Activated B cell treated with CpG ODN at 0.5 μM for 24 hours (primary cell): ENCODE data around the gene GPC1. TPM values are rescaled to one million over a fixed set of nuclear protein-coding genes. Genes with fewer than 3 reads are reported as not detected.
"Not testable (repeated sequence)": the region's sequence is repeated elsewhere in the genome, so short reads cannot be mapped to it uniquely, and the experiment has no call there.

Experiments
- ATAC-seq: fragments of 200-7000 bp; cut with Tn5 transposase; one replicate; pipeline ENCODE4 v1.10.0; 2021; ENCODE audit warnings: low read depth, mild to moderate bottlenecking, moderate library complexity
- CTCF ChIA-PET: fragments of 350-600 bp; sonication (Branson Sonifier 250); formaldehyde crosslinking; loops from one replicate; lab custom pipeline; 2021; ENCODE audit warnings: antibody characterized with exemption; lab: Charles Lee
- POLR2A ChIA-PET: fragments of 350-600 bp; sonication (Branson Sonifier 250); formaldehyde crosslinking; loops from one replicate; lab custom pipeline; 2021; ENCODE audit warnings: antibody characterized with exemption; lab: Charles Lee
- DNase-seq: peaks from one replicate; pipeline ENCODE4 v3.0.0; 2022
- H3K27ac Mint-ChIP-seq: one replicate; pipeline ENCODE4 v1.8.0; 2020; ENCODE audit warnings: mixed read lengths
- H3K27me3 Mint-ChIP-seq: one replicate; pipeline ENCODE4 v1.8.0; 2021; ENCODE audit warnings: mixed read lengths
- H3K36me3 Mint-ChIP-seq: one replicate; pipeline ENCODE4 v1.8.0; 2021; ENCODE audit warnings: low read depth, mixed read lengths
- H3K4me1 Mint-ChIP-seq: one replicate; pipeline ENCODE4 v1.8.0; 2021; ENCODE audit warnings: mixed read lengths
- H3K4me3 Mint-ChIP-seq: one replicate; pipeline ENCODE4 v1.8.0; 2020; ENCODE audit warnings: mild to moderate bottlenecking, mixed read lengths
- H3K9me3 Mint-ChIP-seq: one replicate; pipeline ENCODE4 v1.8.0; 2020; ENCODE audit warnings: mixed read lengths
- CTCF ChIP-seq: fragments of 200-600 bp; IDR thresholded peaks from one replicate; pipeline ENCODE4 v1.8.0; 2022; ENCODE audit warnings: antibody characterized with exemption, mild to moderate bottlenecking
- intact Hi-C: fragments of 100-400 bp; cut with micrococcal nuclease; formaldehyde crosslinking; loops from one replicate; pipeline ENCODE4 v1.15.1; 2024
- total RNA-seq: library from RNA; stranded (reverse); gene quantifications from 2 replicates; pipeline ENCODE4 v1.2.3, GENCODE V29; 2022

The GPC1 gene
- 1.1 and 1.9 TPM in 2 replicates for total RNA-seq

- Mint-ChIP-seq H3K9me3 (no peaks in the 10 kb centered on the region), H3K36me3 (no peaks in the 10 kb centered on the region), H3K4me1 (peaks cover 11% of the 10 kb centered on the region), H3K4me3 (peak within 1 kb of the TSS; percentile 85), H3K27ac (peak within 1 kb of the TSS; percentile 46), H3K27me3 (peaks cover 11% of the 10 kb centered on the region)
- ChIA-PET CTCF (no interaction called here), POLR2A (no interaction called here)
- TF ChIP-seq CTCF = no peak
- ATAC-seq (peak; percentile 83), DNase-seq (no peak)
- intact Hi-C loops = loop anchor here (1.0 to 2.0 kb wide), 6 partner anchors 125 to 1035 kb away; partner anchors contain the start of genes CAPN10, COPS9, DUSP28 and HDAC4
Observed at GRCh38 chr2:240435457-240435947, at the start of gene GPC1. GPC1 (plus strand) TSS chr2:240435663; CDS start chr2:240435919, 256 bp downstream.

GRCh38 chr2:240386326-240386725, 49.1 kb upstream of the GPC1 start:
- Mint-ChIP-seq H3K36me3 (no peaks in the 10 kb centered on the region), H3K4me3 (no peak overlapping the region), H3K27ac (no peak overlapping the region), H3K27me3 (peaks cover 3% of the 10 kb centered on the region), H3K4me1 (no peaks in the 10 kb centered on the region), H3K9me3 (no peaks in the 10 kb centered on the region)
- no peak for TF ChIP-seq CTCF
- DNase-seq (no peak), ATAC-seq (no peak)
- POLR2A ChIA-PET = no interaction called here
- intact Hi-C loops = no loop called here
- CTCF ChIA-PET = no interaction called here

- H3K27ac Mint-ChIP-seq, POLR2A ChIA-PET, DNase-seq, ATAC-seq, H3K4me1 Mint-ChIP-seq, H3K4me3 Mint-ChIP-seq, H3K27me3 Mint-ChIP-seq, CTCF ChIA-PET, intact Hi-C loops, H3K36me3 Mint-ChIP-seq, H3K9me3 Mint-ChIP-seq: not testable (repeated sequence)
Observed at GRCh38 chr2:240386743-240387142, 48.7 kb upstream of the GPC1 start.

GRCh38 chr2:240387325-240387668, 48.2 kb upstream of the GPC1 start:
- Mint-ChIP-seq H3K9me3 (no peaks in the 10 kb centered on the region), H3K4me1 (no peaks in the 10 kb centered on the region), H3K36me3 (no peaks in the 10 kb centered on the region), H3K27ac (no peak overlapping the region), H3K4me3 (no peak overlapping the region), H3K27me3 (peaks cover 3% of the 10 kb centered on the region)
- DNase-seq (no peak), ATAC-seq (no peak)
- ChIA-PET CTCF (no interaction called here), POLR2A (no interaction called here)
- intact Hi-C loops = no loop called here
- no peak for TF ChIP-seq CTCF

GRCh38 chr2:240387669-240388358, 47.6 kb upstream of the GPC1 start:
- TF ChIP-seq CTCF = no peak
- intact Hi-C loops = no loop called here
- ATAC-seq = no peak
- Mint-ChIP-seq H3K9me3 (no peaks in the 10 kb centered on the region), H3K27ac (no peak overlapping the region), H3K27me3 (peaks cover 3% of the 10 kb centered on the region), H3K4me1 (no peaks in the 10 kb centered on the region), H3K4me3 (no peak overlapping the region), H3K36me3 (no peaks in the 10 kb centered on the region)
- CTCF ChIA-PET = no interaction called here
- POLR2A ChIA-PET = no interaction called here
- DNase-seq = no peak
